ENCODE measurements around the gene MRGPRE.

Gene MRGPRE

GRCh38 chr11:3201112-3201581 is 31.1 kb downstream of the MRGPRE start:
- H3K36me3 ChIP-seq (ENCODE audit: low read length): no peaks in the 10 kb centered on the region
- no peaks in the 10 kb centered on the region for H3K9me2 ChIP-seq (replicated peaks; ENCODE audit: insufficient read depth, low read length)
- H3K9me3 ChIP-seq (ENCODE audit: insufficient read depth, low read length): no peaks in the 10 kb centered on the region
- no peak overlapping the region for H3K9ac ChIP-seq (ENCODE audit: low read length)
- no peaks in the 10 kb centered on the region for H3K79me2 ChIP-seq (ENCODE audit: insufficient read depth, low read length)
- no peak overlapping the region for H3K4me3 ChIP-seq (ENCODE audit: insufficient read depth, low read length, poor library complexity, severe bottlenecking)
- no peak for TF ChIP-seq EZH2phosphoT487 (conservative IDR thresholded peaks at IDR 0.05; ENCODE audit: low read length)
- TF ChIP-seq, protein P1, sequence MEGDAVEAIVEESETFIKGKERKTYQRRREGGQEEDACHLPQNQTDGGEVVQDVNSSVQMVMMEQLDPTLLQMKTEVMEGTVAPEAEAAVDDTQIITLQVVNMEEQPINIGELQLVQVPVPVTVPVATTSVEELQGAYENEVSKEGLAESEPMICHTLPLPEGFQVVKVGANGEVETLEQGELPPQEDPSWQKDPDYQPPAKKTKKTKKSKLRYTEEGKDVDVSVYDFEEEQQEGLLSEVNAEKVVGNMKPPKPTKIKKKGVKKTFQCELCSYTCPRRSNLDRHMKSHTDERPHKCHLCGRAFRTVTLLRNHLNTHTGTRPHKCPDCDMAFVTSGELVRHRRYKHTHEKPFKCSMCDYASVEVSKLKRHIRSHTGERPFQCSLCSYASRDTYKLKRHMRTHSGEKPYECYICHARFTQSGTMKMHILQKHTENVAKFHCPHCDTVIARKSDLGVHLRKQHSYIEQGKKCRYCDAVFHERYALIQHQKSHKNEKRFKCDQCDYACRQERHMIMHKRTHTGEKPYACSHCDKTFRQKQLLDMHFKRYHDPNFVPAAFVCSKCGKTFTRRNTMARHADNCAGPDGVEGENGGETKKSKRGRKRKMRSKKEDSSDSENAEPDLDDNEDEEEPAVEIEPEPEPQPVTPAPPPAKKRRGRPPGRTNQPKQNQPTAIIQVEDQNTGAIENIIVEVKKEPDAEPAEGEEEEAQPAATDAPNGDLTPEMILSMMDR (IDR thresholded peaks at IDR 0.05; ENCODE audit: insufficient read depth, low read length, poor library complexity, severe bottlenecking): no peak
- H3F3A ChIP-seq (ENCODE audit: insufficient read depth): no peaks in the 10 kb centered on the region
- H3K27ac ChIP-seq (ENCODE audit: low read depth, low read length): no peak overlapping the region
- no peaks in the 10 kb centered on the region for H4K20me1 ChIP-seq (ENCODE audit: low read depth, low read length)
- H3K27me3 ChIP-seq (ENCODE audit: low read length): no peaks in the 10 kb centered on the region; the same call in 1 of the 2 replicates
- H3K4me2 ChIP-seq (ENCODE audit: low read depth, low read length, poor library complexity, severe bottlenecking): no peak overlapping the region
- H2AFZ ChIP-seq (ENCODE audit: low read depth, low read length, severe bottlenecking): no peak overlapping the region

DNA sequence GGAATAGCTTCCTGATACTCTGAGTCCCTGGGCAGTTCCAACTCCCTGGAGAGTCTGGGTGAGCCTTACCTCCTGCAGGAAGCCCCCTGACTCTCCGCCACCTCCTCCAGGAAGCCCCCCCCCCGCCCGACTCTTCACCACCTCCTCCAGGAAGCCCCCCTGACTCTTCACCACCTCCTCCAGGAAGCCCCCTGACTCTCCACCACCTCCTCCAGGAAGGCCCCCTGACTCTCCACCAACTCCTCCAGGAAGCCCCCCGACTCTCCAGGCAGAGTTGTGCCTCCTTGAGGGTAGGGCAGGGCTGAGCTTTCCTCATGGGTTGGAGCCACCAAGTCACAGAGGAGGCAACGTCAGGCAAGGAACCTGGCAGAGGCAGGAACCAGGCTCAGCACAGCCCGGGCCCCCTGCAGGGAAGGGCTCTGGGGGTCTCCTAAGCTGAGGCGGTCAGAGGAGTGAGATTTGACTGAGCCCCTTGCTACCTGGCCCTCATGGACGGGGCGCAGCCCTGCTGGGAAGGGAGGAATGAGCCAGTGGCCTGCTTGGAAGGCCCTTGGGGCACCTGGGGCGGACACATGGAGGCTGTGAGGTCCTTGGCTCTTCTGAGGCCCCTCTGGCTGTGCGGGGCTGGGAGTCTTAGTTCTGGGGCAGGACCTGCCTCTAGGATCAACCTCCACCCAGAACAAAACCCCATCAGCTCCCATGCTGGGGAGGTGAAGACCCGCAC is 31.7 kb downstream of the MRGPRE start:
- H3K4me2 ChIP-seq (ENCODE audit: low read depth, low read length, poor library complexity, severe bottlenecking): no peak overlapping the region
- H3K9ac ChIP-seq (ENCODE audit: low read length): no peak overlapping the region
- no peaks in the 10 kb centered on the region for H3K9me2 ChIP-seq (replicated peaks; ENCODE audit: insufficient read depth, low read length)
- H3K79me2 ChIP-seq (ENCODE audit: insufficient read depth, low read length): no peaks in the 10 kb centered on the region
- H2AFZ ChIP-seq (ENCODE audit: low read depth, low read length, severe bottlenecking): no peak overlapping the region
- H3F3A ChIP-seq (ENCODE audit: insufficient read depth): no peaks in the 10 kb centered on the region
- no peak for TF ChIP-seq EZH2phosphoT487 (conservative IDR thresholded peaks at IDR 0.05; ENCODE audit: low read length)
- TF ChIP-seq, protein P1 (IDR thresholded peaks at IDR 0.05; ENCODE audit: insufficient read depth, low read length, poor library complexity, severe bottlenecking): no peak
- H3K27me3 ChIP-seq (ENCODE audit: low read length): no peaks in the 10 kb centered on the region; the same call in 1 of the 2 replicates
- H3K27ac ChIP-seq (ENCODE audit: low read depth, low read length): no peak overlapping the region
- no peaks in the 10 kb centered on the region for H3K9me3 ChIP-seq (ENCODE audit: insufficient read depth, low read length)
- no peak overlapping the region for H3K4me3 ChIP-seq (ENCODE audit: insufficient read depth, low read length, poor library complexity, severe bottlenecking)
- no peaks in the 10 kb centered on the region for H4K20me1 ChIP-seq (ENCODE audit: low read depth, low read length)
- no peaks in the 10 kb centered on the region for H3K36me3 ChIP-seq (ENCODE audit: low read length)

- Histone ChIP-seq H3K27ac (ENCODE audit: low read depth, low read length) (no peak overlapping the region), H3K4me2 (ENCODE audit: low read depth, low read length, poor library complexity, severe bottlenecking) (no peak overlapping the region), H3K4me3 (ENCODE audit: insufficient read depth, low read length, poor library complexity, severe bottlenecking) (no peak overlapping the region), H3K9ac (ENCODE audit: low read length) (no peak overlapping the region), H3K27me3 (ENCODE audit: low read length) (no peaks in the 10 kb centered on the region), H3K79me2 (ENCODE audit: insufficient read depth, low read length) (no peaks in the 10 kb centered on the region), H2AFZ (ENCODE audit: low read depth, low read length, severe bottlenecking) (no peak overlapping the region), H3K9me3 (ENCODE audit: insufficient read depth, low read length) (no peaks in the 10 kb centered on the region), H3F3A (ENCODE audit: insufficient read depth) (no peaks in the 10 kb centered on the region), H3K9me2 (replicated peaks; ENCODE audit: insufficient read depth, low read length) (no peaks in the 10 kb centered on the region), H4K20me1 (ENCODE audit: low read depth, low read length) (no peaks in the 10 kb centered on the region), H3K36me3 (ENCODE audit: low read length) (no peaks in the 10 kb centered on the region)
- TF ChIP-seq, protein P1 (IDR thresholded peaks at IDR 0.05; ENCODE audit: insufficient read depth, low read length, poor library complexity, severe bottlenecking): no peak
- no peak for TF ChIP-seq EZH2phosphoT487 (conservative IDR thresholded peaks at IDR 0.05; ENCODE audit: low read length)
These were observed 32.5 kb downstream of the MRGPRE start for GRCh38 chr11:3199537-3200295.

Data from SU-DHL-6 (cell line).